A549 (cell line): ENCODE measurements around the gene RNF217. TPM values are rescaled to one million over a fixed set of nuclear protein-coding genes. Genes with fewer than 3 reads are reported as not detected.

ENCODE experiments used
- ATAC-seq, 2 experiments: fragments of 200-7000 bp in 1 of 2; fragments of >200 bp in 1 of 2; cut with Nextera tagmentation in 1 of 2; cut with Tn5 transposase in 1 of 2; 3 replicates each; pipeline versions ENCODE4 v1.8.0 to v1.9.1; 2018 to 2020; ENCODE audit warnings: mild to moderate bottlenecking in 1 of 2, moderate library complexity in 1 of 2
- CTCF ChIA-PET: fragments of 300-600 bp; sonication (Branson Sonifier 250); formaldehyde crosslinking; extraction: SDS; loops from one replicate; lab custom pipeline; 2021; ENCODE audit warnings: antibody characterized with exemption, inconsistent platforms; lab: Yijun Ruan, JAX
- POLR2A ChIA-PET: fragments of 350-600 bp; formaldehyde crosslinking; extraction: SDS; loops from one replicate; lab custom pipeline; 2021; ENCODE audit warnings: antibody characterized with exemption, inconsistent platforms; lab: Yijun Ruan, JAX
- DNase-seq, 2 experiments: peaks; one replicate each; pipeline versions ENCODE4 v3.0.0 to v3.0.0-alpha.2; 2011 to 2016; ENCODE audit warnings: low read depth in 1 of 2, low spot score in 1 of 2
- FAIRE-seq: peaks from 2 replicates; lab custom pipeline; 2011; peaks lifted over from hg19 to GRCh38; lab: Jason Lieb, UNC
- H3K27ac ChIP-seq, 2 experiments: fragments of >200 bp; sonication (Bioruptor Twin); formaldehyde crosslinking; 3 replicates each; pipeline ENCODE4 v1.5.1; 2016 to 2017
- H3K4me1 ChIP-seq: fragments of >200 bp; sonication (Bioruptor Twin); formaldehyde crosslinking; 3 replicates; pipeline ENCODE4 v1.6.1; 2016
- H3K4me2 ChIP-seq: fragments of >200 bp; sonication (Bioruptor Twin); formaldehyde crosslinking; 3 replicates; pipeline ENCODE4 v1.6.1; 2016
- H3K4me3 ChIP-seq: fragments of >200 bp; sonication (Bioruptor Twin); formaldehyde crosslinking; 3 replicates; pipeline ENCODE4 v1.5.1; 2016
- H3K9me3 ChIP-seq: fragments of >200 bp; sonication (Bioruptor Twin); formaldehyde crosslinking; 3 replicates; pipeline ENCODE4 v1.6.1; 2016
- CBX2 ChIP-seq: fragments of 200-600 bp; sonication (generic); IDR thresholded peaks from 2 replicates; pipeline ENCODE4 v1.6.1; 2016; ENCODE audit warnings: low read depth, mild to moderate bottlenecking, borderline replicate concordance
- FOSL2 ChIP-seq, 2 experiments: fragments of 450-650 bp in 1 of 2; fragments of >200 bp in 1 of 2; sonication (Bioruptor Twin) in 1 of 2; formaldehyde crosslinking; IDR thresholded peaks; 2 replicates each; pipeline versions ENCODE4 v1.5.0 to v1.6.1; 2016 to 2020; ENCODE audit warnings: mild to moderate bottlenecking in 1 of 2, moderate library complexity in 1 of 2
- MAFK ChIP-seq: fragments of 450-650 bp; IDR thresholded peaks from 2 replicates; pipeline ENCODE4 v1.6.1; 2014; ENCODE audit not compliant: partially characterized antibody
- MAZ ChIP-seq: fragments of 150-350 bp; IDR thresholded peaks from 2 replicates; pipeline ENCODE4 v1.6.1; 2014; ENCODE audit warnings: antibody characterized with exemption, low read depth, low read length, borderline replicate concordance
- POLR2A ChIP-seq: IDR thresholded peaks from 2 replicates; pipeline ENCODE4 v1.6.1; 2012; ENCODE audit warnings: mild to moderate bottlenecking, low read length
- POLR2AphosphoS2 ChIP-seq: conservative IDR thresholded peaks from 2 replicates; pipeline ENCODE4 v1.6.1; 2012; ENCODE audit warnings: low read length, improper control_type of control experiment, inconsistent platforms
- RFX5 ChIP-seq: fragments of 450-650 bp; IDR thresholded peaks from 2 replicates; pipeline ENCODE4 v1.7.1; 2014; ENCODE audit warnings: antibody characterized with exemption, mild to moderate bottlenecking, moderate library complexity
- RNF2 ChIP-seq: fragments of 200-600 bp; sonication (generic); IDR thresholded peaks from 2 replicates; pipeline ENCODE4 v1.6.1; 2016; ENCODE audit warnings: low read depth, mild to moderate bottlenecking, antibody characterized with exemption, moderate library complexity, borderline replicate concordance
- SMC3 ChIP-seq: fragments of >200 bp; sonication (Bioruptor Twin); formaldehyde crosslinking; IDR thresholded peaks from 3 replicates; pipeline ENCODE4 v1.6.1; 2018; ENCODE audit warnings: inconsistent platforms
- TFCP2L1 ChIP-seq: fragments of 250-450 bp; sonication (Bioruptor Pico); IDR thresholded peaks from 2 replicates; pipeline ENCODE4 v1.5.0; 2021; ENCODE audit warnings: mild to moderate bottlenecking
- ZNF302 ChIP-seq: fragments of 250-450 bp; sonication (Bioruptor Pico); IDR thresholded peaks from 2 replicates; pipeline ENCODE4 v1.9.0; 2021; ENCODE audit warnings: inconsistent platforms, mild to moderate bottlenecking, moderate library complexity
- WGBS: methylation state at CpG from one replicate; pipeline ENCODE4 v1.1.6; 2017; ENCODE audit errors: missing lambda C conversion rate; 5-methylcytosine and 5-hydroxymethylcytosine counted together
- polyA plus RNA-seq, 4 experiments: library from polyadenylated mRNA; depleted of rRNA in 3 of 4; stranded (reverse); fragments of >200 nt; fragmentation: RNase III in 1 of 4; extraction: RNeasy Plus Mini Kit Qiagen cat#74134 plus additional on column Dnase treatment in 1 of 4; gene quantifications; 2 replicates in 3 of 4; 3 replicates in 1 of 4; pipeline ENCODE4 v1.2.3, GENCODE V29; 2011 to 2017
- TF ChIP-seq, protein P1 (sequence below): fragments of 450-650 bp; IDR thresholded peaks from 2 replicates; pipeline ENCODE4 v1.6.1; 2014; ENCODE audit warnings: antibody characterized with exemption
- TF ChIP-seq, protein P2 (sequence below): fragments of 200-600 bp; sonication (generic); IDR thresholded peaks from 2 replicates; pipeline ENCODE4 v1.6.1; 2016; ENCODE audit warnings: antibody characterized with exemption, mild to moderate bottlenecking, moderate library complexity

Gene RNF217
- polyA plus RNA-seq, 2 of the 4 experiments (the other 2 are of a cell fraction) = 5.7 to 20.0 TPM

DNA sequence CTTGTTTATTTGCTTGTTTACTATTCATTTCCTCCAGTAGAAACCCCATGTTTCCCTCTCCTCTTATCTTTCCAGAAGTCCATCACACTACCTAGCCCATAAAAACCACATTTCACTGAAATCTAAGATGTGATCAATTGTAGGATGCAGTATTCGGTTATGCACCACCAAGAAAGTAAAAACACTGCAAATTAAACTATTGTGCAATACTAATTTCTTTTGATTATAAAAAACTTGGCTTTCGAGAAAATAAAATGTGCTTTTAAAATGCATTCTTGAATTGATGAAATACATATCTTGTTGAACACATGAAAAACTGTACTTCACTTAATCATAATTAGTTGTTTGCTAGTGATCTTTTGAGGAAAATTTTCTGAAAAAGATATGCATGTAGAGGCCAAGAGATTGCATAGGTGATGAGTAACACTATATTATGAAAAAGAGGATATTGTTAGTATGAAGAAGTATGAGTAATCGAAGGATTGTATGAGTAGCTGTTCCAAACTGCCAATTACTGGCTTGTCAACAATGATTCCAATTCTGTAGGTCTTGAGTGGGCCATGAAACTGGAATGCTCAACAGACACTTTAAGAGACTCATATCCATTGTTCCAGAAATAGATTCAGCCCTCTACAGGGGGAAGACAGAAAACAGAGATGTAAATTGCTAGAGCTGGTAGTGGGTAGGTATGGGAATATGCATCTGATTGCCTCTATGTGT lies 79.7 kb downstream of the RNF217 start:
- no peak overlapping the region for H3K27ac ChIP-seq
- no peak overlapping the region for H3K4me3 ChIP-seq
- TF ChIP-seq SMC3 (no peak), FOSL2 (IDR thresholded peaks at IDR 0.05) (no peak), FOSL2 (CRISPR knock-in tag; IDR thresholded peaks at IDR 0.05) (peak; percentile 11; the same call in 1 of the 2 replicates)
- ChIA-PET CTCF (no interaction called here), POLR2A (no interaction called here)
- peaks cover 15% of the 10 kb centered on the region; the same call in 2 of the 3 replicates for H3K4me1 ChIP-seq
- ATAC-seq (no peak), DNase-seq (no peak), FAIRE-seq (no peak)
- 73% methylated on average over 3 of the region's 3 CpGs for WGBS
- H3K9me3 ChIP-seq = no peaks in the 10 kb centered on the region
- H3K4me2 ChIP-seq = 0 out of 3 replicates have a peak overlapping the region, but pooled peaks have one; percentile 4

DNA sequence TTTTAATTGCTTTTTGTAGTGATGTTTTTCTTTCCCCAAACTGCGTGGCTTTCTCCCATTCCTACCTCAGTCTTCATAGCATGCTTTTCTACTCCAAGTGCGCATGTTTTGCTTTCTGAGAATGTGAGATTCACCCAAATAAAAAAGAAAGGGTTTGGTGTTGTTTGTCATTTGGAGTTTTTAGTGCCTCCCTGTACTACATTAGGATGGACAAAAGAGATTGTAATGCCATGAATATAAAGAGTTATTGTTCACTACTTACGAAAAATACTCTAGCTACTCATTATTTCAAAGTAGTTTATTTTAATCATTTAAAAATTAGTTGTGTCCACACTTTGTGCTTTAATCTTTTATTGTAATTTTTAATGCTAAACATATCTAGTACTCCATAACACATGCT lies 81.8 kb downstream of the RNF217 start:
- FAIRE-seq = no peak
- Histone ChIP-seq H3K4me3 (no peak overlapping the region), H3K27ac (no peak overlapping the region)

DNA sequence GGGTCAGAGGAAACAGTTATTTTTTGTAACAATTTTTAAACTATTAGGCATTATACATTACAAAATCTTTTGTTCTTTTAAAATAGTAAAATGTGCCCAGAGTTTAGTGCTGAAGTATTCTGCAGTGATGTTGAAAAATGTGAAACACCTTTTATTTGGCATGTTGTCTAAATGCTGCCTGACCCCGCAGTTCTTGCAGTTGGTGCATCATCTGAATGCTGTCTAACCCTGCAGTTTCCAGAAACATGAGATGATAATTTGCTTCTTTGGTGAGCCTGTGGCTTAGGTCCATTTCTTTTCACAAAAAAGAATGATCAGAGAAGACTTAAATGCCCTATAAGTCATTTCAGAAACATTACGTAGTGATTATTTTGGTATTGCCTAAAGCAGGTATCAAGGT lies 82.4 kb downstream of the RNF217 start:
- ChIA-PET CTCF (no interaction called here), POLR2A (no interaction called here)
- 90% methylated on average over 2 of the region's 2 CpGs for WGBS
- DNase-seq = no peak
- no peaks in the 10 kb centered on the region for H3K9me3 ChIP-seq
- peaks cover 15% of the 10 kb centered on the region; the same call in 2 of the 3 replicates for H3K4me1 ChIP-seq
- no peak overlapping the region for H3K4me2 ChIP-seq
- no peak overlapping the region for H3K4me3 ChIP-seq
- TF ChIP-seq, protein P1, sequence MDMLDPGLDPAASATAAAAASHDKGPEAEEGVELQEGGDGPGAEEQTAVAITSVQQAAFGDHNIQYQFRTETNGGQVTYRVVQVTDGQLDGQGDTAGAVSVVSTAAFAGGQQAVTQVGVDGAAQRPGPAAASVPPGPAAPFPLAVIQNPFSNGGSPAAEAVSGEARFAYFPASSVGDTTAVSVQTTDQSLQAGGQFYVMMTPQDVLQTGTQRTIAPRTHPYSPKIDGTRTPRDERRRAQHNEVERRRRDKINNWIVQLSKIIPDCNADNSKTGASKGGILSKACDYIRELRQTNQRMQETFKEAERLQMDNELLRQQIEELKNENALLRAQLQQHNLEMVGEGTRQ = no peak
- TF ChIP-seq RNF2 (no peak), ZNF302 (CRISPR knock-in tag) (no peak), CBX2 (no peak), RFX5 (no peak), TFCP2L1 (CRISPR knock-in tag) (no peak), MAFK (no peak), POLR2A (no peak)
- H3K27ac ChIP-seq = no peak overlapping the region
- ATAC-seq = no peak
- FAIRE-seq = no peak

More for the DNA sequence above, 81.8 kb downstream of the RNF217 start:
- TF ChIP-seq, protein P2, sequence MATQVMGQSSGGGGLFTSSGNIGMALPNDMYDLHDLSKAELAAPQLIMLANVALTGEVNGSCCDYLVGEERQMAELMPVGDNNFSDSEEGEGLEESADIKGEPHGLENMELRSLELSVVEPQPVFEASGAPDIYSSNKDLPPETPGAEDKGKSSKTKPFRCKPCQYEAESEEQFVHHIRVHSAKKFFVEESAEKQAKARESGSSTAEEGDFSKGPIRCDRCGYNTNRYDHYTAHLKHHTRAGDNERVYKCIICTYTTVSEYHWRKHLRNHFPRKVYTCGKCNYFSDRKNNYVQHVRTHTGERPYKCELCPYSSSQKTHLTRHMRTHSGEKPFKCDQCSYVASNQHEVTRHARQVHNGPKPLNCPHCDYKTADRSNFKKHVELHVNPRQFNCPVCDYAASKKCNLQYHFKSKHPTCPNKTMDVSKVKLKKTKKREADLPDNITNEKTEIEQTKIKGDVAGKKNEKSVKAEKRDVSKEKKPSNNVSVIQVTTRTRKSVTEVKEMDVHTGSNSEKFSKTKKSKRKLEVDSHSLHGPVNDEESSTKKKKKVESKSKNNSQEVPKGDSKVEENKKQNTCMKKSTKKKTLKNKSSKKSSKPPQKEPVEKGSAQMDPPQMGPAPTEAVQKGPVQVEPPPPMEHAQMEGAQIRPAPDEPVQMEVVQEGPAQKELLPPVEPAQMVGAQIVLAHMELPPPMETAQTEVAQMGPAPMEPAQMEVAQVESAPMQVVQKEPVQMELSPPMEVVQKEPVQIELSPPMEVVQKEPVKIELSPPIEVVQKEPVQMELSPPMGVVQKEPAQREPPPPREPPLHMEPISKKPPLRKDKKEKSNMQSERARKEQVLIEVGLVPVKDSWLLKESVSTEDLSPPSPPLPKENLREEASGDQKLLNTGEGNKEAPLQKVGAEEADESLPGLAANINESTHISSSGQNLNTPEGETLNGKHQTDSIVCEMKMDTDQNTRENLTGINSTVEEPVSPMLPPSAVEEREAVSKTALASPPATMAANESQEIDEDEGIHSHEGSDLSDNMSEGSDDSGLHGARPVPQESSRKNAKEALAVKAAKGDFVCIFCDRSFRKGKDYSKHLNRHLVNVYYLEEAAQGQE = no peak
- TF ChIP-seq MAZ (no peak), POLR2AphosphoS2 (no peak)
- peaks cover 15% of the 10 kb centered on the region; the same call in 2 of the 3 replicates for H3K4me1 ChIP-seq
- ChIA-PET POLR2A (no interaction called here), CTCF (no interaction called here)
- H3K9me3 ChIP-seq = no peaks in the 10 kb centered on the region
- ATAC-seq = no peak
- no peak for DNase-seq
- no peak overlapping the region for H3K4me2 ChIP-seq
- 93% methylated on average over 3 of the region's 3 CpGs for WGBS
